Endothelial cell of umbilical vein (primary cell): ENCODE measurements around the gene DCAF10. TPM values are rescaled to one million over a fixed set of nuclear protein-coding genes. Genes with fewer than 3 reads are reported as not detected.
"Not testable (repeated sequence)": the region's sequence is repeated elsewhere in the genome, so short reads cannot be mapped to it uniquely, and the experiment has no call there.

Source experiments
- BruUV-seq: library from RNA; stranded (reverse); fragments of 400-500 nt; replicated peaks from 2 replicates; lab custom pipeline; 2021; lab: Mats Ljungman, UMichigan
- CTCF ChIA-PET: fragments of 300-600, 350-600 bp; sonication (Branson Sonifier 250); formaldehyde crosslinking; loops from one replicate; lab custom pipeline; 2021; ENCODE audit warnings: antibody characterized with exemption, inconsistent platforms; lab: Charles Lee
- POLR2A ChIA-PET: fragments of 300-600, 350-600 bp; sonication (Branson Sonifier 250); formaldehyde crosslinking; loops from one replicate; lab custom pipeline; 2021; ENCODE audit warnings: antibody characterized with exemption, inconsistent platforms; lab: Charles Lee
- DNase-seq: peaks from one replicate; pipeline ENCODE4 v3.0.0-alpha.2; 2011; ENCODE audit warnings: low read depth, low spot score
- FAIRE-seq: peaks from 2 replicates; lab custom pipeline; 2011; peaks lifted over from hg19 to GRCh38; lab: Jason Lieb, UNC
- H2AFZ ChIP-seq: 2 replicates; pipeline ENCODE4 v1.6.0; 2012; ENCODE audit warnings: low read depth, low read length, control low read depth, inconsistent platforms
- H3K27ac ChIP-seq: 2 replicates; pipeline ENCODE4 v1.5.1; 2011; ENCODE audit warnings: low read depth, mild to moderate bottlenecking, control low read depth, low read length, moderate library complexity; ENCODE audit not compliant: insufficient read depth
- H3K27me3 ChIP-seq, 2 experiments: 2 replicates each; pipeline versions ENCODE4 v1.6.0 to v1.6.1; 2011; ENCODE audit warnings: low read length in 2 of 2, mixed read lengths in 1 of 2; ENCODE audit not compliant: control insufficient read depth in 2 of 2, insufficient read depth in 2 of 2
- H3K36me3 ChIP-seq, 2 experiments: 2 replicates in 1 of 2; 3 replicates in 1 of 2; pipeline ENCODE4 v1.5.1; 2011; ENCODE audit warnings: low read length in 2 of 2, mild to moderate bottlenecking in 1 of 2, moderate library complexity in 1 of 2; ENCODE audit not compliant: control insufficient read depth in 2 of 2, insufficient read depth in 2 of 2; ENCODE audit errors: extremely low read depth in 1 of 2
- H3K4me1 ChIP-seq: 3 replicates; pipeline ENCODE4 v1.5.1; 2011; ENCODE audit warnings: mild to moderate bottlenecking, low read length; ENCODE audit not compliant: control insufficient read depth, insufficient read depth; ENCODE audit errors: extremely low read depth
- H3K4me2 ChIP-seq: 2 replicates; pipeline ENCODE4 v1.6.1; 2011; ENCODE audit warnings: low read length, control low read depth, mixed read lengths; ENCODE audit not compliant: insufficient read depth
- H3K4me3 ChIP-seq, 3 experiments: fragments of 200-600 bp in 1 of 3; sonication (generic), shearing (Covaris generic) in 1 of 3; replicated peaks in 1 of 3; 2 replicates each; pipeline ENCODE4 v1.5.1; 2011 to 2016; ENCODE audit warnings: control low read depth in 3 of 3, low read length in 3 of 3, mild to moderate bottlenecking in 2 of 3, inconsistent platforms in 1 of 3, low read depth in 1 of 3, moderate library complexity in 1 of 3; ENCODE audit not compliant: insufficient read depth in 1 of 3
- H3K79me2 ChIP-seq: 2 replicates; pipeline ENCODE4 v1.6.0; 2012; ENCODE audit warnings: low read length, inconsistent platforms; ENCODE audit not compliant: control insufficient read depth, insufficient read depth
- H3K9ac ChIP-seq: replicated peaks from 2 replicates; pipeline ENCODE3; 2011; ENCODE audit warnings: low read length, control low read depth; ENCODE audit not compliant: insufficient read depth; ENCODE audit errors: extremely low read depth
- H3K9me1 ChIP-seq: replicated peaks from 3 replicates; pipeline ENCODE4 v1.6.0; 2011; ENCODE audit warnings: mild to moderate bottlenecking, low read length; ENCODE audit not compliant: control insufficient read depth, insufficient read depth; ENCODE audit errors: extremely low read depth
- H3K9me3 ChIP-seq: replicated peaks from 2 replicates; pipeline ENCODE4 v1.5.1; 2012; ENCODE audit warnings: low read length, inconsistent platforms; ENCODE audit not compliant: control insufficient read depth, insufficient read depth
- H4K20me1 ChIP-seq: replicated peaks from 2 replicates; pipeline ENCODE3; 2011; ENCODE audit warnings: mild to moderate bottlenecking, low read length; ENCODE audit not compliant: control insufficient read depth, insufficient read depth; ENCODE audit errors: extremely low read depth
- CTCF ChIP-seq, 2 donors: IDR thresholded peaks; 1 replicate in 1 of 2; 2 replicates in 1 of 2; pipeline ENCODE4 v1.5.1; 2011; ENCODE audit warnings: low read length in 2 of 2, mild to moderate bottlenecking in 2 of 2, moderate library complexity in 2 of 2, control low read depth in 1 of 2, inconsistent platforms in 1 of 2, low read depth in 1 of 2; ENCODE audit not compliant: insufficient read depth in 1 of 2; ENCODE audit errors: extremely low read depth in 1 of 2
- EZH2 ChIP-seq: IDR thresholded peaks from 2 replicates; pipeline ENCODE4 v1.6.1; 2012; ENCODE audit warnings: borderline replicate concordance, low read depth, mild to moderate bottlenecking, moderate library complexity, low read length, inconsistent platforms; ENCODE audit not compliant: severe bottlenecking
- FOS ChIP-seq: IDR thresholded peaks from 2 replicates; pipeline ENCODE4 v1.6.1; 2011; ENCODE audit warnings: mild to moderate bottlenecking, low read length, moderate library complexity, borderline replicate concordance; ENCODE audit not compliant: insufficient read depth
- GATA2 ChIP-seq: IDR thresholded peaks from 2 replicates; pipeline ENCODE4 v1.7.0; 2011; ENCODE audit warnings: low read depth, mild to moderate bottlenecking, moderate library complexity, mixed read lengths, low read length; ENCODE audit not compliant: insufficient read length, insufficient read depth
- JUN ChIP-seq: IDR thresholded peaks from 2 replicates; pipeline ENCODE4 v1.6.1; 2011; ENCODE audit warnings: borderline replicate concordance, low read depth; ENCODE audit not compliant: insufficient read length, insufficient read depth
- MYC ChIP-seq: IDR thresholded peaks from one replicate; pipeline ENCODE4 v1.6.1; 2011; ENCODE audit warnings: mild to moderate bottlenecking, low read depth, low read length
- POLR2A ChIP-seq: IDR thresholded peaks from 2 replicates; pipeline ENCODE4 v1.6.1; 2012; ENCODE audit warnings: low read depth, mild to moderate bottlenecking, control low read depth, low read length
- POLR2AphosphoS5 ChIP-seq: IDR thresholded peaks from 2 replicates; pipeline ENCODE4 v1.6.1; 2012; ENCODE audit warnings: low read depth, mild to moderate bottlenecking, control low read depth, low read length, moderate library complexity; ENCODE audit not compliant: insufficient read depth
- dilution Hi-C: fragments of 300-500 bp; cut with MboI; formaldehyde crosslinking; loops from one replicate; pipeline ENCODE4 v1.15.0; 2019; ENCODE audit warnings: low sequenced_read_pairs; ENCODE audit not compliant: extremely low pct_ligation_motif_present
- intact Hi-C: fragments of 100-400 bp; cut with micrococcal nuclease; formaldehyde crosslinking; loops from one replicate; pipeline ENCODE4 v1.10.0; 2022
- polyA plus RNA-seq, 4 experiments: library from polyadenylated mRNA; depleted of rRNA in 3 of 4; stranded (reverse) in 3 of 4; unstranded in 1 of 4; fragments of >200 nt; gene quantifications; 2 replicates each; pipeline versions ENCODE4 v1.2.1 to v1.2.3, GENCODE V29; 2011 to 2012; ENCODE audit warnings: missing spikeins in 1 of 4
- total RNA-seq: library from RNA; stranded (reverse); gene quantifications from 2 replicates; pipeline ENCODE4 v1.2.3, GENCODE V29; 2021
- TF ChIP-seq, protein P1 (sequence below): IDR thresholded peaks from 2 replicates; pipeline ENCODE4 v1.6.1; 2011; ENCODE audit not compliant: insufficient read depth, insufficient read length

The DCAF10 gene
- total and polyA plus RNA-seq, 2 donors (not counting 3 experiments of a cell fraction or from before 2014, with no cell fraction given) = 13.1 to 21.5 TPM

DNA sequence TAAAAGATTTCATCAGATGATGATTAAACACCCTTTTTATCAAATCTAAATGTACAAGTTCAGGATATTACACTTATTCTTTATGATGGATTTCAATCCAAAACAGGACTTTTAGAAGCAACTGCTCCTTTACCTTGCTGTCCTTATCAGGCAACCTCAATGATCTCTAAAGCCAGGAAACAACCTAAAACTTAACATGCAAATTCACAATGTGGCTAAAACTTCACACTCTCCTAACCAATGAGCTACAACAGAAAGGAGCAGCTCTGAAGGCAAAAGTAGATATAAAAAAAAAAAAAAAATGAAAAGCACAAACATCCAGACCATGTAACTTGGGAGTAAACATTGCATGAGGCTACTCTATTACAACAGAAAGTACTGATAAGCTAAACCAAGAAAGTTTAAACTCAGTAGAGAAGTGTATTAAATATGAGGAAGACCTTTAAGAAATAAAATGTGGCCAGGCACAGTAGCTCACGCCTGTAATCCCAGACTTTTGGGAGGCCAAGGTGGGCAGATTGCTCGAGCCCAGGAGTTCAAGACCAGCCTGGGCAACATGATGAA, 80.4 kb downstream of the DCAF10 start:
- H3K27me3 ChIP-seq = no peaks in the 10 kb centered on the region
- CTCF ChIA-PET = interaction anchor here (1.0 to 1.1 kb wide), 2 partner anchors 24 to 399 kb away, joined by 3 read pairs; no protein-coding TSS in a partner anchor
- no peaks in the 10 kb centered on the region for H3K79me2 ChIP-seq
- H3K4me3 ChIP-seq = no peak overlapping the region
- no peaks in the 10 kb centered on the region for H3K9me1 ChIP-seq
- FAIRE-seq (no peak), DNase-seq (no peak)
- H2AFZ ChIP-seq = no peak overlapping the region
- no peak overlapping the region for H3K4me2 ChIP-seq
- dilution Hi-C loops = no loop called here
- no peaks in the 10 kb centered on the region for H3K4me1 ChIP-seq
- no peaks in the 10 kb centered on the region for H3K36me3 ChIP-seq
- H3K27ac ChIP-seq = no peak overlapping the region
- POLR2A ChIA-PET = no interaction called here
- no peak overlapping the region for H3K9ac ChIP-seq
- BruUV-seq = no TSS peak
- TF ChIP-seq FOS = no peak
- no peak for TF ChIP-seq MYC
- no peak for TF ChIP-seq EZH2
- no peak for TF ChIP-seq JUN
- no peak for TF ChIP-seq CTCF (IDR thresholded peaks at IDR 0.05; ENCODE audit: extremely low read depth in 1 of 2, insufficient read depth in 1 of 2, low read depth in 1 of 2, low read length in 2 of 2)
- no peak for TF ChIP-seq POLR2AphosphoS5
- TF ChIP-seq GATA2 = no peak
- TF ChIP-seq, protein P1, sequence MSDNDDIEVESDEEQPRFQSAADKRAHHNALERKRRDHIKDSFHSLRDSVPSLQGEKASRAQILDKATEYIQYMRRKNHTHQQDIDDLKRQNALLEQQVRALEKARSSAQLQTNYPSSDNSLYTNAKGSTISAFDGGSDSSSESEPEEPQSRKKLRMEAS = no peak
- TF ChIP-seq POLR2A = no peak
- H4K20me1 ChIP-seq = no peaks in the 10 kb centered on the region
- H3K9me3 ChIP-seq = no peaks in the 10 kb centered on the region
- intact Hi-C loops = no loop called here

GRCh38 chr9:37887977-37888583, 87.5 kb downstream of the DCAF10 start:
- dilution Hi-C loops, H3K4me2 ChIP-seq, FAIRE-seq, H3K27ac ChIP-seq, H3K4me3 ChIP-seq, H3K9ac ChIP-seq, H3K36me3 ChIP-seq, H3K9me3 ChIP-seq, H4K20me1 ChIP-seq, DNase-seq, intact Hi-C loops, POLR2A ChIA-PET, H3K79me2 ChIP-seq, H3K9me1 ChIP-seq, H3K27me3 ChIP-seq, H2AFZ ChIP-seq, H3K4me1 ChIP-seq, BruUV-seq, CTCF ChIA-PET: not testable (repeated sequence)
